HEK293 (cell line): ENCODE data around the gene TIMM50.

Experiments
- KLF9 ChIP-seq: fragments of 450-650 bp; formaldehyde crosslinking; IDR thresholded peaks from 2 replicates; pipeline ENCODE4 v1.5.1; 2016; ENCODE audit warnings: missing biosample characterization, missing genetic modification characterization, low read depth
- OVOL3 ChIP-seq: fragments of 450-650 bp; formaldehyde crosslinking; IDR thresholded peaks from 2 replicates; pipeline ENCODE4 v1.5.1; 2016; ENCODE audit warnings: missing biosample characterization, missing genetic modification characterization
- SALL2 ChIP-seq: fragments of 450-650 bp; formaldehyde crosslinking; IDR thresholded peaks from 2 replicates; pipeline ENCODE4 v1.5.0; 2017; ENCODE audit warnings: missing biosample characterization, mild to moderate bottlenecking, missing genetic modification characterization, borderline replicate concordance
- ZFP37 ChIP-seq: fragments of 450-650 bp; formaldehyde crosslinking; IDR thresholded peaks from 2 replicates; pipeline ENCODE4 v1.5.1; 2016; ENCODE audit warnings: missing biosample characterization, missing genetic modification characterization
- ZNF175 ChIP-seq: fragments of 450-650 bp; formaldehyde crosslinking; IDR thresholded peaks from 2 replicates; pipeline ENCODE4 v1.5.1; 2016; ENCODE audit warnings: missing biosample characterization, missing genetic modification characterization
- ZNF76 ChIP-seq: fragments of 450-650 bp; formaldehyde crosslinking; IDR thresholded peaks from 2 replicates; pipeline ENCODE4; 2016; ENCODE audit warnings: low read depth, missing biosample characterization, missing genetic modification characterization, borderline replicate concordance
- ZSCAN23 ChIP-seq: fragments of 450-650 bp; formaldehyde crosslinking; IDR thresholded peaks from 2 replicates; pipeline ENCODE4 v1.5.1; 2016; ENCODE audit warnings: missing biosample characterization, missing genetic modification characterization
- TF ChIP-seq, protein P1 (sequence below): fragments of 450-650 bp; formaldehyde crosslinking; IDR thresholded peaks from 2 replicates; pipeline ENCODE4 v1.5.1; 2016; ENCODE audit warnings: missing biosample characterization, missing genetic modification characterization
- TF ChIP-seq, protein P2 (sequence below): fragments of 450-650 bp; formaldehyde crosslinking; optimal IDR thresholded peaks from 2 replicates; pipeline ENCODE3; 2016; ENCODE audit warnings: missing biosample characterization, mild to moderate bottlenecking, missing genetic modification characterization

DNA sequence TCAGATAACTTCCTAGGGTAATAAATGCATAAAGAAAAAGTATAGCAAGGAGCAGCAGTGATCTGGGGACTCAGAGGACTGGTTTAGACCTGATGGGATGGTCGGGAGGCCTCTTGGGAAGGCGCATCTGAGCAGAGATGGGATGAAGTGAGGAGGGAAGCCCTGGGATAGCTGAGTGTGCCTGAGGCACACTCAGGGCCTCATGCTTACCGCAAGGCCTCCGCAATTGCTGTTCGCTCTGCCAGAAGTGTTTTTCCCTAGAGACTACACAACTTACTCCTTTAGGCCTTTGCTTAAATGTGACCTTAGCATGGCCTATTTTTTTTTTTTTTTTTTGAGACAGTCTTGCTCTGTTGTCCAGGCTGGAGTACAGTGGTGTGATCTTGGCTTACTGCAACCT, 14.0 kb downstream of the TIMM50 start:
- TF ChIP-seq ZNF76 (tag by site-specific recombination) (no peak), KLF9 (no peak), ZNF175 (tag by site-specific recombination) (no peak), ZSCAN23 (tag by site-specific recombination) (no peak), OVOL3 (tag by site-specific recombination) (no peak), SALL2 (tag by site-specific recombination) (no peak), ZFP37 (no peak)
- TF ChIP-seq, protein P1, sequence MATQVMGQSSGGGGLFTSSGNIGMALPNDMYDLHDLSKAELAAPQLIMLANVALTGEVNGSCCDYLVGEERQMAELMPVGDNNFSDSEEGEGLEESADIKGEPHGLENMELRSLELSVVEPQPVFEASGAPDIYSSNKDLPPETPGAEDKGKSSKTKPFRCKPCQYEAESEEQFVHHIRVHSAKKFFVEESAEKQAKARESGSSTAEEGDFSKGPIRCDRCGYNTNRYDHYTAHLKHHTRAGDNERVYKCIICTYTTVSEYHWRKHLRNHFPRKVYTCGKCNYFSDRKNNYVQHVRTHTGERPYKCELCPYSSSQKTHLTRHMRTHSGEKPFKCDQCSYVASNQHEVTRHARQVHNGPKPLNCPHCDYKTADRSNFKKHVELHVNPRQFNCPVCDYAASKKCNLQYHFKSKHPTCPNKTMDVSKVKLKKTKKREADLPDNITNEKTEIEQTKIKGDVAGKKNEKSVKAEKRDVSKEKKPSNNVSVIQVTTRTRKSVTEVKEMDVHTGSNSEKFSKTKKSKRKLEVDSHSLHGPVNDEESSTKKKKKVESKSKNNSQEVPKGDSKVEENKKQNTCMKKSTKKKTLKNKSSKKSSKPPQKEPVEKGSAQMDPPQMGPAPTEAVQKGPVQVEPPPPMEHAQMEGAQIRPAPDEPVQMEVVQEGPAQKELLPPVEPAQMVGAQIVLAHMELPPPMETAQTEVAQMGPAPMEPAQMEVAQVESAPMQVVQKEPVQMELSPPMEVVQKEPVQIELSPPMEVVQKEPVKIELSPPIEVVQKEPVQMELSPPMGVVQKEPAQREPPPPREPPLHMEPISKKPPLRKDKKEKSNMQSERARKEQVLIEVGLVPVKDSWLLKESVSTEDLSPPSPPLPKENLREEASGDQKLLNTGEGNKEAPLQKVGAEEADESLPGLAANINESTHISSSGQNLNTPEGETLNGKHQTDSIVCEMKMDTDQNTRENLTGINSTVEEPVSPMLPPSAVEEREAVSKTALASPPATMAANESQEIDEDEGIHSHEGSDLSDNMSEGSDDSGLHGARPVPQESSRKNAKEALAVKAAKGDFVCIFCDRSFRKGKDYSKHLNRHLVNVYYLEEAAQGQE: no peak
- TF ChIP-seq, protein P2, sequence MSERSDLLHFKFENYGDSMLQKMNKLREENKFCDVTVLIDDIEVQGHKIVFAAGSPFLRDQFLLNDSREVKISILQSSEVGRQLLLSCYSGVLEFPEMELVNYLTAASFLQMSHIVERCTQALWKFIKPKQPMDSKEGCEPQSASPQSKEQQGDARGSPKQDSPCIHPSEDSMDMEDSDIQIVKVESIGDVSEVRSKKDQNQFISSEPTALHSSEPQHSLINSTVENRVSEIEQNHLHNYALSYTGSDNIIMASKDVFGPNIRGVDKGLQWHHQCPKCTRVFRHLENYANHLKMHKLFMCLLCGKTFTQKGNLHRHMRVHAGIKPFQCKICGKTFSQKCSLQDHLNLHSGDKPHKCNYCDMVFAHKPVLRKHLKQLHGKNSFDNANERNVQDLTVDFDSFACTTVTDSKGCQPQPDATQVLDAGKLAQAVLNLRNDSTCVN: no peak
